HG03196 (cell line): ENCODE results near the gene NAP1L5.

Source experiments
- ATAC-seq: cut with Tn5 transposase; IDR thresholded peaks from one replicate; pipeline ENCODE4 v1.9.1; 2021; ENCODE audit not compliant: unreplicated experiment

NAP1L5 gene, protein sequence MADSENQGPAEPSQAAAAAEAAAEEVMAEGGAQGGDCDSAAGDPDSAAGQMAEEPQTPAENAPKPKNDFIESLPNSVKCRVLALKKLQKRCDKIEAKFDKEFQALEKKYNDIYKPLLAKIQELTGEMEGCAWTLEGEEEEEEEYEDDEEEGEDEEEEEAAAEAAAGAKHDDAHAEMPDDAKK

DNA sequence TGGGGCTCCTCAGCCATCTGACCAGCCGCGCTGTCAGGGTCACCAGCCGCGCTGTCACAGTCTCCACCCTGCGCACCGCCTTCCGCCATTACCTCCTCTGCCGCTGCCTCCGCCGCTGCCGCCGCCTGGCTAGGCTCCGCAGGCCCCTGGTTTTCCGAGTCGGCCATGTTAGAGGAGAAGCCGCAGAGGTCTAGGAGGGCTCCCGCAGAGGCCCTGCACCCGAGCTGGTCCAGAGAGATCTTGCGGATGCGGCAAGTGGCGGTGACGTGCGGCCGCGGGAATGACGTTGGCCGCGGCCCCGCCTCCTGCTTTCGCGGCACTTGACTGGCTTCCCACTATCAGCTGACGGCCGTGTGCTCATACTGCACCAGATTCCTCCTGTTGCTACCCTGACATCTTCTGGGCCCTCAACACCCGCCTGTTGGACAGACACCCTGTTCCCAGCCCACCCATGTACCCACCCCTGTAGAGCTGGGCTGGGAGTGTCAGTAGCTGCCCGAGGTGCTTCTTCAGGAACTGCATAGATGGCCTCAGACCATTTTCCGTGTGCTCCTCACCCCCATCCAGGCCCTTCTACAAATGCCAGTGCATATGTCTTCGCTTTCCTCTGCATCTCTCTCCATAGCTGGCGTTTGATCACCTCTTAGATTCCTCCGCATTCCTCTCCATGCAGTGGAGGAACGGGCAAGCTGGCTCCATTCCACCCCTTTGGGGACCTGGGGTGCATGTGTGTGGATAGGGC is at the start of gene NAP1L5:
Gene NAP1L5 (minus strand): TSS at position 242 of the 742 bp plus-strand sequence. CDS start 75 bp downstream, at position 167.
- peak; percentile 91 for ATAC-seq

DNA sequence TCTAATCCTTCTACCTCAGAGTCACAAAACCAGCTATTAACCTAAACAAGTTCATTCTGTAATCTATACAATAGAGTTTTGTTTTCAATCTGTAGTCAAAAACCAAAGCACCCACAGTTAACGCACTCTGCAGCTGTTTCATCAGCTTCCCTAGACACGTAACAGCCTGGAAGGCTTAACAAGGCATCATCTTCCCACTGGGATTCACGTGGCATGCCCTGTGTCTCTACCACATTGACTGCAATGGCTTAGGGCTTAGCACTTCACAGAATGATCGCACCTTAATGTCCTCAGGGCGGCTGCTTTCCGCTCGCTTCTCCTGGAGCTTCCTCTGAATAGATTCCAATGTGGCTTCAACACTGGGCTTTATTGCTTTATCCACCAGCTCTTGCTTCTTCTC is 49.7 kb upstream of the NAP1L5 start:
- ATAC-seq, result no peak

DNA sequence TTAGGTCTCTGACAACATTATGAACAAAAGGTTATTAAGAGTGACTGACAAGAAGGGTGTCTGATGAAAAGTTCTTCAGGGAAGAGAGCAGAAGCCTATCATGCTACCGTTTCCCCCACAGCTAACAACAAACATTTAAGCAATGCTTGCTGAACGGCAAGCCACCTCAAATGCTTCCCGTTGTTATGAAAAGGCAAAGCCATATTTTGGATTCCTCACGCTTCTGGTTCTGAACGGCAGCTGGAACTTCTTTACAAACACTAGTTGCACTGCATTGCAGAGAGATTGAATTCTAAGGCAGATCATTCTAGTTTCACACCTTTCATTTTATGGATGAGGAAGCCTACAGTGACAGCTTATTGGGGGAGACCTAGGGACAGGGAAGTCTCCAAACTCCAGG is 48.6 kb upstream of the NAP1L5 start:
- no peak for ATAC-seq

DNA sequence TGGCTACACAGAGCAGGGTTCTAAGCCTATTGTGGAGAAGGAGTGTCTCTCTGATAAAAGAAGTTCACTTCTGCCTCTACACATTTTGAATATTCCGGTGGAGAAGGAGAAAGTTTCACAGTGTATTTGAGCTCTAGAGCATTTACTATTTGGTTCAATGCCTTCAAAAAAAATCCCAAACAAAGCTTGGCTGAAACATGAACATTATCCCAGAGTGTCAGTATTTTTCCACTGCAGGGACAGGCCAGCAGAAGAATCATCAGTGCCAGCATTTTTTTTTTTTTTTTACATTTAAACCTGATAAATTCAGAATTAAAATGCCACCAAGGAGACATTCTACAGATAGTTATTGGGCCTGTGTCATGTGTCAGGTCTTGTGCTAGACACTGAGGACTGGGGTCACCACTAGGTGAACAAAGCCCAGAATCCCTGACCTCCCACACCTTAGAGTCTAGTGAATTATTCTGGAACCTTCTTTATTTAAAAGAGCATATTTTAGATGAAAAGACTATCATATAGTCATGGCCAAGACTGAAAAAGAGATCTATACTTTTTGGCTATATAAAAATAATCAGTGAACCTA is 48.0 kb upstream of the NAP1L5 start:
- ATAC-seq, result no peak

DNA sequence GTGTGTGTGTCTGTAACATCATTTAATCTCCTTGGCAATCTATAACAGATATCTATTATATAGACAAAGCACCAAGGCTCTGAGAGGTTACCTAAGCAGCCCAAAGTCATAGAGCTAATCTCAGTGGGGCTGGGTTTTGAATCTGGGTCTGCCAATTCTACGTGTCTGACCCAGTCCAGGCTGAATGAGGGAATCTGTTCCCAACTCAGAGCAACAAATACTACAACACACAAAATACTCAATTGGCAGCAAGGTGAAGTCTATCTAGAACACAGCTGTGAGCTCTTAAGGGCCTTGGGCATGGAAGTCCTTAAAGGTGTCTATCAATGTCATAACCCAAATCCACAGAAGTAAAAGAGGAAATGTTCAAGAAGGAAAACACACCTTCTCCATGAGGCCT is 47.5 kb upstream of the NAP1L5 start:
- no peak for ATAC-seq

DNA sequence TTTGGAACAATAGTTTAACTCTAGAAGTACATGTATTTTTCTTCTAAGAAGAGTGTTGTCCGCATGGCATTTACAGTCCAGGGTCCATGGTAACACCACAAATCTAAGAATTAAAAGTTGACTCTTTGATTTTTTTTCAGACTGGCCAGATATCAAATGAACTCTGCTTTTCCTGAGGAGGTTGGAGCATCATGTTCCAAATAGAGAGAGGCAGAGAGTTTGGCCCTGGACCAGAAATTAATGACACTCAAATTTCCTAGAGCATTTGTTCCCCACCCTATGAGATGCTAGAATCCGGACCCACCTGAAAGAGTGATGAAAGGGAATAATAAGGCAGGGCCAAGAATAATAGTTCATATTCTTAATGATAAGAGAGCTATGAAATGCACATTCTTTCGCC is 47.0 kb upstream of the NAP1L5 start:
- ATAC-seq, result no peak

DNA sequence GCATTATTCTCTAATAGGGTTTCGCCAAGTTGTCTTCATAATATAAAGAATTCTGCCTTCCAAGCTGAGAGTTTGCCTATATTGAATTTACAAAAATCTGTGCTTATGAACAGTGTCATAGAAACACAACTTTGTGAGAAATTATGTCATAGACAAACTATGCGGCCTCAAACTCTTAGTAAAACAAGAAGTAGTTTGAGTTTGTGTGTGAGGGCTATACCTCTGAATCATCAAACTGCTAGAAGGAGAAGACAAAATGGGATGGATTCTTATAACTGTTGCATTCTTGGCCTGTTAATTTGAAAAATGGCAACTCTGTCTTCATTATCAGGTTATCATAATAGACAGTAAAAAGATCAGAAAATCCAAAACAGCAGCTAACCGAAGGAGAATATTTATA is 46.1 kb upstream of the NAP1L5 start:
- ATAC-seq, result no peak

DNA sequence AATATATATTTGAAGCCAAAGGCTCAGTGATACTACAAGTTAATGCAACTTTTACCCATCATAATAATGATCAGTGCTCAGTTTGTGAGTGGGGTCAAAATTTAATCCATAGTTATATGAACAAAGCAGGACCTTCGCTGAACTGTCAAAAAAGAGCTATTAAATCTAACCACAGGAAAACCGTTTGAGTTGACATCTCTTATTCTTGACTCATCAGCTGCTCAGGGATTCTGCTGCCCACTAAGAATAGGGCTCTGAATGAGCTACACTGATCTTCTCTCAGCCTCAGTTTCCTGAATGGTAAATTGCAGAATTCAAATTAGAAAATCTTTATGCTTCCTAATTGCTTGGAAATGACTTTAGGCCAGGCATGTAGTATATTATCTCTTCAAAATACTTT is 44.9 kb upstream of the NAP1L5 start:
- ATAC-seq, result no peak

DNA sequence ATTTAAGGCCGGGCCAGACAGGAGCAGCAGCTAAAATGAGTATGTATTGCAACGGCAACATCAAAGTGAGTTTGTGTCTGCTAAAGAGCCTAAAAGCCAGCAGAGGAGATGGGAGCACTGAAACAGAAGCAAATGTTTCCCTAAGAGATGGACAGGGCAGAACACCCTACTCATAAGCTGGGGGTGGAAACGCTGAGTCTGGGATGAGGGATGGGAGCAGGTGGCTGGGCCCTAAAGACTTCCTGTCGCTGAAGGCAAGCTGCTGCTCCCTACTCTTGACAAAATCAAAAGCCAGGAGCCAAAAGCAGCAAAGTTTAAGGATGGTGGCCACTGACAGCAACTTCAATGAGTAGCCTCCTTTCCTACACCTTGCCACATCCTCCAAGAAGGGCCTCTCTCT is 40.6 kb upstream of the NAP1L5 start:
- no peak for ATAC-seq

DNA sequence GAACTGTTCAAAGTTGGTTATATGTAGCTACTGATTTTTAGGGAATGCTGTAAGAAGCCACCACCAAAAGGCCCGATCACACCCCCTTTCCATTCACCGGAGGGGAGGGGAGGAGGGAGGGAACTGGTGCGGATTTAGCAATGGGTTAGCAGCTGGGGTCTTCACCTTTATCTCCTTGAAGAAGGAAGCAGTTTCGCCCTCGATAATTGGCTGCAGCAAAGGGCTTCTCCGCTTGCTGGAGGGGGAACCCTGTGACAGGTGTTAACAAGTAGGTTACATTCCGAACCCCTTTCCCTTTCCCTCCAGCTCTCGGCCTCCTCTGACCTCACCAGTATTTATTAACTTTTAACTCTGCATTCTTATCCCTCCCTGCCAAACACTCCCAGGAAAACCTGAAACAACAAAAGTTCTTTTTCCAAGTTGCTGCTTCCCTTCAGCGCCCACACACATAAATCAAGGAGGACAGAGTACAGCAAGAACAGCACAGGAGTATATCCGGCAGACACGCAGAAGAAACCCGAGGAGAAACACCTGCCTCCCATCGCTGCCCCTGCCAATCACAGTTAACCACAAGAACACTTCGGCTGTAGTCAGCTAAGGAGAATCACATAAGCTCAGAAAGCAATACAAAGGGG is 39.8 kb upstream of the NAP1L5 start:
- ATAC-seq, result peak; percentile 92

DNA sequence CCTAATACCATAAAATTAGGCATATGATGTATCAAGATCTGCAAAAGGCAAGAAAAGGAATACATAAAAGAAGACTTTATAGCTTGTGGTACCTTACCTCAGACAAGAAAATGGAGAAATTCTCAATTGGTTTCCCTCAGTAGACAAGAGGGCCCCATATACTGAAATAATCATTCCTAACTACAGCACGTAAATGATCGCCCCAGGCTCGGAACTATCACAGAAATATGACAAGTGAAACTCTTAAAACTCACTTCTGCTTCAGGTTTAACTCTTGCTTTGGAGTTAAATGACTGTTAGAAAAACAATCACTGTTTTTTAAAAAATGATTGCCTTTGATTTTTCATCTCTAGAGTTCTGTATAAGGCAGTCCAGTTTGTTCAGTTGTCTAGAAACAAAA is 38.6 kb upstream of the NAP1L5 start:
- no peak for ATAC-seq

DNA sequence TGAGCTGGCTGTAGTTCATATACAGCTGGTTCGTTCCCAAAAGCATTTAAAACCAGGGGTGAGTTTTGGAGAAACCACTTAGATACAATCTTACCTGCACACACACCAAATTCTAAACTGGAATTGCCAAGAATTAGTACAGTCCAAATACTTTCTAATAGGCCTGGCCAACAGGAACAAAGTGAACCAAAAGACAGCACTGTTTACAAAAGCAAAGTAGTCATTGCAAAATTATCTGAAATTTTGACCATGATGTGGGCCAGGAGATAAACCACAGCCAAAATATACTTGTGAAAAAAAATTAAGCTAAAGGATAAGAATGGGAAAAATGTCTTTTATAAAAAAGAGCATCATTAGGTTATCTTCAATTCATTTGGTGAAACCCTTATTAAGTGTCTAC is 37.9 kb upstream of the NAP1L5 start:
- ATAC-seq, result no peak

DNA sequence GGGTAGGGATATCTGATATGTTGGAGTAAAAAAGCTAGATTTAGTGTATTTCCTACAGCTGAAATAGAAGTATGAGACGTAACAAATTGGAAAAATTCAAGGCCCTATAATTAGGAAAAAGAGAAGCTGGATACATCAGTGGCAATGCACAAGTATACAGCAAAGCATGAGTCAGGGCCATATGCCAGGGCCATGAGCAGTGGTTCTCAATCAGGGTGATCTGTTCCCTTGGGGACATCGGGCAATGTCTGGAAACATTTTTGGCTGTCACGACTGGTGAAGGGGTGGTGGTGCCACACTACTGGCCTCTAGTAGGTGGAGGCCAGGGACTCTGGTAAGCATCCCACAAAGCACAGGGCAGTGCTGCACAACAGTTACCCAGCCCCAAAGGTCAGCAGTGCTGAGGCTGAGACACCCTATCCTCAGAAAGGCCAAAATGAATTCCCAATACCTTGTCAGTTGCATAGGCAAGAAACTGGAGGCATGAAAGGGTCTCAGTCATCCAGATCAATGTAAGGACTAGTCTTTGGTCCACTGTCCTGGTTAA is 36.8 kb upstream of the NAP1L5 start:
- ATAC-seq, result no peak

DNA sequence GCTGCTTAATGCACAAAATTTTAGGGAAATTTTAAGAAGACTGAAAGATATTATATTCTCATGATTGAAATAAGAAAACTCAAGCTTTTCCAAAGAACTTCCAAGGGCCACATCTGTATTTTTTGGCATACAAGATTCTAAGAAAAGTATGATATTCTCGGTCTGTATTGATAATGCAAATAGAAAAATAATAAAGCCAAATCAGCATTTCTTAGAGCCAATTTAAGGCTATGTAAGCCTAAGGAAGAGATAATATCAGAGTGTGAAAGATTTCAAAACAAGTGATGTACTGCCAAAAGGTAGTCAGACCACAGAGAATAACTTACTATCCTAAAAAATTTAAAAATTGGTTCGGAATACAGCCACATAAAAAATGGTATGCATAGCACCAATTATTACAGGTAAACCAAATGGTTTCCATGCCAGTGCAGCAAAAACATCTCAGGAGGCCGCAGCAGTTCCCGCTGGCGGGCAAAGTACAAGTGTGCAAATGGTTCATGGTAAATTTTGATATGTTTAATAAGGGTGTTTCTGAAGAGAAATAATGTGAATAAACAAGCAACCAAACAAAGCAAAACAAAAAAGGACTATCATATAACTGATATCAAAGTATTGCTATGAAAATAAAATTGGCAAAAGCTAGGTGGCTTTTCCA is 35.2 kb upstream of the NAP1L5 start:
- ATAC-seq, result no peak

DNA sequence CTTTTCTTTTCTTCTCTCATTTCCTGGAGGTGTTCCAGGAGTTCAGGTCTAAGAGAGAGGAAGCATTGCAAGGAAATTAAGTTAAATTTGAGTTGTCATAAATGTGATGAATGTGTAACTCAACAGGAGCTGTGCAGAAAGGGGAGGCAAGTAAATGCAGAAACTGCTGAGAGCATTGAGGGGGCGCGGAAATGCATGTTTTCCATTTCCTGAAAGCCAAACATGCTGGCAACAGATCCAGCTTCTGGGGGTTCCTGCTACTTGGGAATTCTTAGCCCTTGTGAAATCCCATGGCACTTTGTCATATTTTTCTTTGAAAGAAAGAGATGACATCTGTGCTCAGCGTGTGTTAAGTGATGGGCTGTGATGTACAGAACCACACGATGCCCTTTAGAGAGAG is 33.8 kb upstream of the NAP1L5 start:
- ATAC-seq, result no peak

DNA sequence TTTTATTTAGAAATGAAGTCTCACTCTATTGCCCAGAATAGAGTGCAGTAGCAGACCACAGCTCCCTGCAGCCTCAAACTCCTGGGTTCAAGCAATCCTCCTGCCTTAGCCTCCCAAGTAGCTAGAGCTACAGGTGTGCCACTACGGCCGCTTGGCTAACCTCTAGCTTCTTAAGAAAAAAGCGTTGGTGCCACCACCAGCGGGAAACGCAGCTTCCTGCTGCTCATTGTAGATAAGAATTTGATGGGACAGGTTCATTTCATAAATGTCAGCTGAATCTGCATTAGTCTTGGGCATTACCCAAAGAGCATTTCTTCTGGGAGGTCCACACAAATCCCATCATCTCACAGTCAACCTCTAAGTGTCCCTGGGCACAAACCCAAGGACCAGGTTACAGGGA is 33.2 kb upstream of the NAP1L5 start:
- ATAC-seq, result no peak

DNA sequence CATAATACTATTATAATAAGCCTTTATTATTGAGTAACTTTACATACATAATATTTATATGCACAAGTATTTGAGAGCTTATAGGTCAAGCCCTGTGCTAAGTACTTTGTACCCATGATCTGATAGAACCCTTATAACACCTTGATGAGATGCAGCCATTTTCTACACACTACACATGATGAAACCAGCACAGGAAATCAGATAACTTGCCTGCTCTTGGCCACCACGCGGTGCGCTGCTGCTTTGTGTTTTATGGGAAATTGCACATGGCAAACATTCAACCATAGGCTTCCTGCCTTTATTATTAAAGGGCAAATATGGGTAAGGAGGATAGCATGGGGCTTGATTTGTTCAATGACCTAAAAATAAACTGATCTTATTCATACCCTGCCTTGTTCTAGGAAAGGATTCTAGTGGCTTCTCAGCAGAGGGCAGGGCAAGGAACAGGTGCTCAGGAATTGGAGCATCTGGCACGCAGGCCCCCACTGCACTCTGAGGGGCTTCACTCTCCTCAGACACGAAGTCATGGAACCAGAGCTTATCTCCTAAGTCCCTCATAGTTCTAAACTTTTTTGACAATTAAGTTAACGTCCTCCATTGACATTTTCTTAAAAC is 31.6 kb upstream of the NAP1L5 start:
- no peak for ATAC-seq

DNA sequence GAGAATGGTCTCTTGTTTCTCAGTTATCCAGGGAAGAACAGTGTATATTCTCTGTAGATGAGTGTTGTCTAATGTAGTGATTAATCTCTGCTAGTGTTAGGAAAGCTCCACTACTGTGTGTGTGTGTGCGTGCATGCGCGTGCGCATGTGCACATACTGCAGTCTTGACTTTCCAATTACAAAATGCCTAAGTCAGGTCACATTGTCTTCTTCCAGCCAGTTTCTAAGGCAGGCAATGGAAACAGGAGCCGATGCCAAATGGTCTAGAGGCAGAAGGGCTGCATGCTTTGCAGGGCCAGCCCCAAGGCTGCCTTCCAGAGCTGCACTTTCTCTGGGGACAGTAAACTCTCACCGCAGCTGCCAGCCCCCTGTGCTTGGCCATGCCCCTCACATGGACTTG is 30.5 kb upstream of the NAP1L5 start:
- ATAC-seq, result no peak

DNA sequence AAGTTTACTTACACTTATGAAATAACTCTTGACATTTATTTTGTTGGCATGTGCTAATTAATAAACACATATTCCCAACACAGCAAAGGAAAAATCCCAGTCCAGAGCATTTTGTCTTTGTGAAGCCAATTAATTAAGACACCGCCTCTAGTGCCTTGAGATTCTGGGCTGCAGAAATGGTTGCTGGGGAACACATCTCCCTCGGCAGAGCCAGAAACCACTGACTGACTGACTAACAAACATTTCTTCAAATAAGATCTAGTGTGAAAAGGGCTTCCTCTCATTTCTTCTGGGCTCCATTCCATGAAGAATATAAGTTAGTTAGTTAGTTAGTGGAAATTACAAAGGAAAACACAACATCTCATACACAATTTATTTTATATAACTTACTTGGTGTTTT is 28.4 kb upstream of the NAP1L5 start:
- ATAC-seq, result no peak

DNA sequence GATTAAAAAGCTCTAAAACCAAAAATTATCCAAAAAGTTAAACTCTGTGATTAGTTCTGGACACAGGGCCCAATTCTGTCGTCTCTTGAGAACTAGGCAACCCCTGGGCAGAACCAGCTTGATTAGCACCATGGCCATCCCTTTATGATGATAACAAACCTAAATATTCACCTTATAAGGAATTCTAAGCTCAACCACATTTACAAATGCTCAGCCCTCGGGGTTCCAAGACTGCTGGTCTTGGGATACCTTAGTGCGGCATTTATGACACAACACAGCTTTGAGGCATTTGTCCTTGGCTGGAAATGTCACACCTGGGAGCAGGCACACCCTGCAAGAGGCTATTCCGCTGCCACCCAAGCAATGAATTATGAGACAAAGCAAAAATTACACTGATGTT is 27.5 kb upstream of the NAP1L5 start:
- no peak for ATAC-seq

DNA sequence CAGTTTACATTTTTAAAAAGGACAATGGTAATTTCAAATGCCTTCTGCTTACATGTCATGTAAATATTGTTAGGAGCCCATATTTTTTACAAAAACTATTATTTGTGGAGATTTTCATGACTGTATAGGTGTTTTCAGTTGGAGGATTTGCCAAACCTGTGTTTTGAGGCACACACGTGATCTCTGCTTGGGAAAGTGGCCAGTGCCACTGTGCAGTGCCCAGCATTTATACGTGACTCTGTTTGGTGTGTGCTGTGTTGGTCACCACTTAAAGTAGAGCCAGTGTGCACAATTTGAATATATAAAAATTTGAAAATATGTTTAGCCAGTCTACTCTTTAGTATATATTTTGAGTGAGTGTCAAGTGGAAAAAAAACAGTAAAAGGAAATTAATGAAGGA is 26.8 kb upstream of the NAP1L5 start:
- ATAC-seq, result no peak
